H9 (cell line): ENCODE data around the gene PLCG1. TPM values are rescaled to one million over a fixed set of nuclear protein-coding genes. Genes with fewer than 3 reads are reported as not detected.
A peak's percentile ranks its signal among the peaks of the same experiment; 100 is the strongest.

Experiments
- DNase-seq: peaks from one replicate; pipeline ENCODE4 v3.0.0-alpha.2; 2017
- H2AFZ ChIP-seq: one replicate; pipeline ENCODE4 v1.6.1; 2013; ENCODE audit warnings: mild to moderate bottlenecking, low read length, control low read depth, moderate library complexity
- H2AK5ac ChIP-seq: 2 replicates; pipeline ENCODE4 v1.6.1; 2013; ENCODE audit warnings: low read length, control low read depth, mixed read lengths; ENCODE audit not compliant: insufficient read length
- H2BK120ac ChIP-seq: one replicate; pipeline ENCODE4 v1.6.1; 2013; ENCODE audit warnings: low read depth, mild to moderate bottlenecking, low read length, control low read depth, inconsistent platforms; ENCODE audit not compliant: poor library complexity, severe bottlenecking
- H2BK12ac ChIP-seq: 2 replicates; pipeline ENCODE4 v1.6.1; 2013; ENCODE audit warnings: low read length, control low read depth, mixed read lengths, low read depth; ENCODE audit not compliant: insufficient read length
- H2BK15ac ChIP-seq: 2 replicates; pipeline ENCODE4 v1.6.1; 2013; ENCODE audit warnings: low read depth, low read length, control low read depth
- H2BK20ac ChIP-seq: one replicate; pipeline ENCODE4 v1.6.1; 2013; ENCODE audit warnings: low read depth, mild to moderate bottlenecking, low read length, control low read depth, inconsistent platforms; ENCODE audit not compliant: poor library complexity, severe bottlenecking
- H2BK5ac ChIP-seq: 2 replicates; pipeline ENCODE4 v1.6.1; 2013; ENCODE audit warnings: low read length, control low read depth, mixed read lengths; ENCODE audit not compliant: insufficient read length
- H3K14ac ChIP-seq: 2 replicates; pipeline ENCODE4 v1.6.1; 2013; ENCODE audit warnings: low read length, control low read depth; ENCODE audit not compliant: insufficient read depth
- H3K18ac ChIP-seq: 2 replicates; pipeline ENCODE4 v1.6.1; 2013; ENCODE audit warnings: low read depth, mild to moderate bottlenecking, mixed read lengths, low read length, control low read depth; ENCODE audit not compliant: insufficient read length
- H3K23ac ChIP-seq: 2 replicates; pipeline ENCODE4 v1.6.1; 2013; ENCODE audit warnings: low read length, control low read depth, mixed read lengths, low read depth; ENCODE audit not compliant: insufficient read length
- H3K23me2 ChIP-seq: 2 replicates; pipeline ENCODE4 v1.6.1; 2013; ENCODE audit warnings: low read depth, mild to moderate bottlenecking, mixed read lengths, low read length, control low read depth; ENCODE audit not compliant: insufficient read length, poor library complexity, severe bottlenecking
- H3K27ac ChIP-seq: 2 replicates; pipeline ENCODE4 v1.5.1; 2013; ENCODE audit warnings: low read length, control low read depth, mixed read lengths, low read depth; ENCODE audit not compliant: insufficient read length
- H3K27me3 ChIP-seq: 2 replicates; pipeline ENCODE4 v1.6.1; 2013; ENCODE audit warnings: low read length, control low read depth, inconsistent platforms; ENCODE audit not compliant: insufficient read depth
- H3K4ac ChIP-seq: 2 replicates; pipeline ENCODE4 v1.6.1; 2013; ENCODE audit warnings: low read depth, mild to moderate bottlenecking, control low read depth, inconsistent platforms, low read length, moderate library complexity
- H3K4me1 ChIP-seq: 2 replicates; pipeline ENCODE4 v1.6.1; 2013; ENCODE audit warnings: low read length, control low read depth, inconsistent platforms; ENCODE audit not compliant: insufficient read depth
- H3K4me2 ChIP-seq: 2 replicates; pipeline ENCODE4 v1.6.1; 2013; ENCODE audit warnings: low read length, control low read depth, mixed read lengths; ENCODE audit not compliant: insufficient read length, insufficient read depth
- H3K56ac ChIP-seq: 2 replicates; pipeline ENCODE4 v1.6.1; 2013; ENCODE audit warnings: low read depth, mild to moderate bottlenecking, mixed read lengths, low read length, control low read depth; ENCODE audit not compliant: insufficient read length
- H3K79me1 ChIP-seq: 2 replicates; pipeline ENCODE4 v1.6.1; 2013; ENCODE audit warnings: low read depth, mild to moderate bottlenecking, moderate library complexity, low read length, control low read depth, inconsistent platforms; ENCODE audit not compliant: insufficient read depth, poor library complexity, severe bottlenecking
- H3K79me2 ChIP-seq: 2 replicates; pipeline ENCODE4 v1.6.1; 2013; ENCODE audit warnings: low read length, control low read depth, inconsistent platforms; ENCODE audit not compliant: insufficient read depth
- H3K9ac ChIP-seq: 2 replicates; pipeline ENCODE4 v1.6.1; 2013; ENCODE audit warnings: low read length, control low read depth, mixed read lengths; ENCODE audit not compliant: insufficient read length; ENCODE audit errors: extremely low read depth
- H3K9me3 ChIP-seq: one replicate; pipeline ENCODE4 v1.6.1; 2013; ENCODE audit warnings: low read depth, low read length, inconsistent platforms; ENCODE audit not compliant: control insufficient read depth
- H3T11ph ChIP-seq: one replicate; pipeline ENCODE4 v1.6.1; 2013; ENCODE audit warnings: mild to moderate bottlenecking, low read length, control low read depth, inconsistent platforms
- H4K20me1 ChIP-seq: one replicate; pipeline ENCODE4 v1.6.1; 2013; ENCODE audit not compliant: control insufficient read depth, insufficient read length, insufficient read depth
- H4K5ac ChIP-seq: 2 replicates; pipeline ENCODE4 v1.6.1; 2013; ENCODE audit warnings: low read depth, mild to moderate bottlenecking, mixed read lengths, low read length, control low read depth; ENCODE audit not compliant: insufficient read length
- H4K8ac ChIP-seq: replicated peaks from 2 replicates; pipeline ENCODE4 v1.6.1; 2013; ENCODE audit warnings: low read length, control low read depth, mixed read lengths, low read depth; ENCODE audit not compliant: insufficient read length
- H4K91ac ChIP-seq: 2 replicates; pipeline ENCODE4 v1.6.1; 2013; ENCODE audit warnings: low read depth, mild to moderate bottlenecking, moderate library complexity, mixed read lengths, low read length, control low read depth; ENCODE audit not compliant: insufficient read length
- H3K27ac Mint-ChIP-seq, 3 experiments: 2 replicates in 2 of 3; 3 replicates in 1 of 3; pipeline ENCODE4 v1.8.0; 2020 to 2021; ENCODE audit warnings: mixed read lengths in 3 of 3, mild to moderate bottlenecking in 1 of 3, moderate library complexity in 1 of 3
- H3K27me3 Mint-ChIP-seq: 2 replicates; pipeline ENCODE4 v1.8.0; 2021; ENCODE audit warnings: low read depth, mild to moderate bottlenecking, moderate library complexity, mixed read lengths
- H3K36me3 Mint-ChIP-seq, 3 experiments: 2 replicates in 2 of 3; 3 replicates in 1 of 3; pipeline ENCODE4 v1.8.0; 2020 to 2021; ENCODE audit warnings: low read depth in 3 of 3, mixed read lengths in 3 of 3; ENCODE audit not compliant: insufficient read depth in 1 of 3
- H3K4me1 Mint-ChIP-seq, 2 experiments: 2 replicates each; pipeline ENCODE4 v1.8.0; 2020; ENCODE audit warnings: mixed read lengths in 2 of 2
- H3K4me3 Mint-ChIP-seq, 2 experiments: 2 replicates in 1 of 2; 3 replicates in 1 of 2; pipeline ENCODE4 v1.8.0; 2020 to 2021; ENCODE audit warnings: mild to moderate bottlenecking in 2 of 2, mixed read lengths in 2 of 2, moderate library complexity in 1 of 2
- H3K9me3 Mint-ChIP-seq, 2 experiments: 2 replicates in 1 of 2; 3 replicates in 1 of 2; pipeline ENCODE4 v1.8.0; 2020; ENCODE audit warnings: mild to moderate bottlenecking in 2 of 2, mixed read lengths in 2 of 2, moderate library complexity in 1 of 2
- WGBS: extraction: QIAGEN DNeasy Blood & Tissue Kit; methylation state at CpG from one replicate; pipeline ENCODE4 v1.1.7; 2013; ENCODE audit warnings: missing lambda C conversion rate, low lambda C conversion rate, mixed read lengths; ENCODE audit not compliant: insufficient read length; ENCODE audit errors: extremely low coverage; 5-methylcytosine and 5-hydroxymethylcytosine counted together
- total RNA-seq: library from RNA; stranded (reverse); gene quantifications from 2 replicates; pipeline ENCODE4 v1.2.1, GENCODE V29; 2021
- TF ChIP-seq, protein P1 (sequence below): fragments of 200-600 bp; sonication (generic); conservative IDR thresholded peaks from 3 replicates; pipeline ENCODE4 v1.8.0; 2021; ENCODE audit warnings: antibody characterized with exemption, mild to moderate bottlenecking

PLCG1 gene
- total RNA-seq, 1 experiment from 2014 or later: 171 TPM

DNA sequence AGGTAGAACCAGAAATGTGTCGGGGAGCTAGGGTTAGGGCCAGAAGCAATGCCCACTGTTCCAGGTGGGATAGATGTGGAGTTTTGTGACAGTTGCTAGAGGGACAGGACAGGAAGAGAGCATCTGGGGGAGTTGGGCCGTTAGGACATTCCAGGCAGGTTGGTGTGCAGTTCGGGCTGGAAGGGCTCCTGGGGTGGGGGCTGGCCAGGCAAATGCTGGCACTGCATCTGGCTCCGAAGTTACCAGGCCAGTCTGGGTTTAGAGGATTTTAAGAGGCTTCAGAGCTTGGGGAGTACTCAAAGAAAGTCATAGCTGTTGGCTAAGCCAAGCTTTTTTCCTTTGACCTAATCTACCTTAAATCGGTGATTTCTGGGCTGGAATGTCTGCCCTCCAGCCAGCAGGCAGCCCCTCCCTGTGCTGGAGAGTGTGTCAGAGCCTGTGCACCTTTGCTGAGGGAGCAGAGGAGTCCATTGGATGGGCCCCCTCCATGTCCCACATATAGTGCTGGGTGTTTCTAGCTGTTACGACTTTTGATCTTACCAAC is 20.8 kb downstream of the PLCG1 start:
- Histone ChIP-seq H3T11ph (no peak overlapping the region), H3K23ac (no peak overlapping the region), H2BK120ac (no peak overlapping the region), H4K8ac (no peak overlapping the region), H4K5ac (no peak overlapping the region), H2BK5ac (no peak overlapping the region), H3K27me3 (no peaks in the 10 kb centered on the region), H2BK15ac (no peak overlapping the region), H3K14ac (no peak overlapping the region), H3K9me3 (no peaks in the 10 kb centered on the region), H2AFZ (no peak overlapping the region), H3K4me2 (no peak overlapping the region), H3K4me1 (peaks cover 2% of the 10 kb centered on the region; the same call in 1 of the 2 replicates), H3K18ac (no peak overlapping the region), H3K27ac (no peak overlapping the region), H3K23me2 (no peaks in the 10 kb centered on the region), H3K4ac (no peak overlapping the region), H4K91ac (no peak overlapping the region), H2BK20ac (no peak overlapping the region), H2BK12ac (no peak overlapping the region), H3K9ac (no peak overlapping the region), H4K20me1 (peaks cover 2% of the 10 kb centered on the region), H3K56ac (no peak overlapping the region), H3K79me1 (peaks cover 11% of the 10 kb centered on the region), H2AK5ac (no peak overlapping the region), H3K79me2 (peaks cover 31% of the 10 kb centered on the region; the same call in 1 of the 2 replicates)
- peaks cover 28 to 33% (median 32%) of the 10 kb centered on the region in 3 experiments for H3K36me3 Mint-ChIP-seq
- TF ChIP-seq, protein P1, sequence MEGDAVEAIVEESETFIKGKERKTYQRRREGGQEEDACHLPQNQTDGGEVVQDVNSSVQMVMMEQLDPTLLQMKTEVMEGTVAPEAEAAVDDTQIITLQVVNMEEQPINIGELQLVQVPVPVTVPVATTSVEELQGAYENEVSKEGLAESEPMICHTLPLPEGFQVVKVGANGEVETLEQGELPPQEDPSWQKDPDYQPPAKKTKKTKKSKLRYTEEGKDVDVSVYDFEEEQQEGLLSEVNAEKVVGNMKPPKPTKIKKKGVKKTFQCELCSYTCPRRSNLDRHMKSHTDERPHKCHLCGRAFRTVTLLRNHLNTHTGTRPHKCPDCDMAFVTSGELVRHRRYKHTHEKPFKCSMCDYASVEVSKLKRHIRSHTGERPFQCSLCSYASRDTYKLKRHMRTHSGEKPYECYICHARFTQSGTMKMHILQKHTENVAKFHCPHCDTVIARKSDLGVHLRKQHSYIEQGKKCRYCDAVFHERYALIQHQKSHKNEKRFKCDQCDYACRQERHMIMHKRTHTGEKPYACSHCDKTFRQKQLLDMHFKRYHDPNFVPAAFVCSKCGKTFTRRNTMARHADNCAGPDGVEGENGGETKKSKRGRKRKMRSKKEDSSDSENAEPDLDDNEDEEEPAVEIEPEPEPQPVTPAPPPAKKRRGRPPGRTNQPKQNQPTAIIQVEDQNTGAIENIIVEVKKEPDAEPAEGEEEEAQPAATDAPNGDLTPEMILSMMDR: no peak
- peak overlapping the region; percentile 76 to 88 (median 85); a peak in 6 of 7 replicates for H3K27ac Mint-ChIP-seq
- no peak overlapping the region for H3K4me3 Mint-ChIP-seq
- WGBS: no CpG with 5 or more reads among the region's 6 CpGs
- no peaks in the 10 kb centered on the region for H3K27me3 Mint-ChIP-seq
- peaks cover 41 to 47% of the 10 kb centered on the region in 2 experiments for H3K4me1 Mint-ChIP-seq
- H3K9me3 Mint-ChIP-seq: no peaks in the 10 kb centered on the region
- no peak for DNase-seq
